NCI-H1436 treated with DMSO at 0.1 percent for 48 hours (cell line): ENCODE measurements around the gene DCDC1.
"Not testable (repeated sequence)": the region's sequence is repeated elsewhere in the genome, so short reads cannot be mapped to it uniquely, and the experiment has no call there.

ENCODE experiments used
- DNase-seq: peaks from one replicate; lab custom pipeline; 2025; lab: John Stamatoyannopoulos, UW

Gene DCDC1

DNA sequence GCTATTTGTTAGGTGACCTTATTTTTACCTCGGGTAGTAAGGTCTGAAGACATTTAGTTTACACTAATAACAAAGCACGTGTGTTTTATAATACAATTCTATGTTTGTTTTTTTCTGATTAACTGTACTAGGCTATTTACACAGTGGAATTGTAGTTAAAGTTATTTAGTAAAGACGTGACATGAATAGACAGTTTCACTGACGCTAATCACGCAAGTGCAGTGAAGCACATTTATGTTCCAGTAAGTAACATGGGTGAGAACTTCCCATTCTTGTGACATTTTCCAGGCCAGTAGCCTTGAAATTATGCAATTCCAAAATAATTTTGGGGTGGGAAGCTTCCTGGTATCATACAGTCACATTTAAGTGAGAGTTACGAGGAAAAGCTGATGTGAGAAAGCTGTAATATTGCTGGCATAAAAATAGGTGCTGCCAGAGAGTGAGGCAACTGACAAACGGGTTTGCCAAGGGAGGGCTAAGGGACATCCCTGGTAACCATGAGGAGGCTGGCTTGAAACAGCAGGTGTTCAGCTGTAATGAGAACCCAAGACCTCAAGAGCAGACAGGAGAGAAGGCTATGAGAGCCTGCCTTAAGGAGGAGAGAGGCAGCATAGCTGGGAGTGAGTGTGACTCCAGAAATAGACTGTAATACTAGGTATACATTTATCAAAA lies 378.8 kb downstream of the DCDC1 start:
- peak; percentile 12 for DNase-seq

GRCh38 chr11:30987819-30988218 lies 381.7 kb downstream of the DCDC1 start:
- no peak for DNase-seq

- DNase-seq: no peak
Observed at GRCh38 chr11:30985536-30985935, 384.0 kb downstream of the DCDC1 start.

DNA sequence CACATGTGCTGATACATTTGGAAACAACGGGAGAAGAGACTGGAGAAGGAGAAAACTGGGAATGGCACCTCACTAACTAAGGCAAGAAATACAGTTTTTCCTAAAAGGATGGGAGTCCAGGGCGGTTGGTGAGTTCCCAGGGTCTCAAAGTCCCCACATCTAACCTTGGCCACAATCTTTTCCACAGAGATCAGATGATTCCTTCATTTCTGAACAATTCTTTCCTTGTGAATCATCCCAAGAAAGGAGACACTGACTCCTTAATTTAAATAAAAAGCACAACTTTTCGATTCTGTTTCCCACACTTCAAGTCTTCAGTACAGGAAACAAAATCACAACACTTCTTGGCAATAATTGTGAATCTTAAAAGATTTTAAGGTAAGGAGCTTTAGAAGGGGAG lies 384.7 kb downstream of the DCDC1 start:
- no peak for DNase-seq

- no peak for DNase-seq
Observed at GRCh38 chr11:30984442-30984816, 385.1 kb downstream of the DCDC1 start.

DNA sequence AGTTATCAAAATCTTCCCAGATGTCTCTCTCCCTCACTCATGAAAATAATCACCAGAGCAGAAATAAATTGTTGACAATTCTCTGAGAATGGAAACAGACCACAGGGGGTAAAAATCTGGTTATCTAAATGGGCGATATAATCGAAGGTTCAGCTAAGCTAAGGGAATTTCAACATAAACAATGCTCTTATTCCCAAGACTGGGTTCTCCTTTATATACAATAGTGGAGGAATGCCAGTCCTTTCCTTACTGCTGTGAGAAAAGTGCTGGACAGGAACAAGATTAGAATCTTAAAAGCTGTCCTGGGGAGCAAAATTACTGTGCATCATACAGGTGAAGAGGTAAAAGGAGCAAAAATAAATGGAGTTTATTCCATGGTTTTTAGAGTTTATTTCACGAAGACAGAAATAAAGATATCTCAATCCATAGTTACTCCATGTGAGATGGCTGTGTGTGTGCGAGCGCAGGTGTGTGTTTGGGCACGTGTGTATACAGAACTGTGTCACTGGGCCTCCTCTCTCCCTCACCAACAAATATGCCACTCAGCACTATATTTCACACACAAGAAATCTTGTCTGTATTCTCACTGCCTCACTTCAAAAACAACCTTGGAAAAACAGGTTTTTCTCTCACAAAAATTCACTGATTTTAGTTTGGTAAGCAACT lies 385.6 kb downstream of the DCDC1 start:
- no peak for DNase-seq

DNA sequence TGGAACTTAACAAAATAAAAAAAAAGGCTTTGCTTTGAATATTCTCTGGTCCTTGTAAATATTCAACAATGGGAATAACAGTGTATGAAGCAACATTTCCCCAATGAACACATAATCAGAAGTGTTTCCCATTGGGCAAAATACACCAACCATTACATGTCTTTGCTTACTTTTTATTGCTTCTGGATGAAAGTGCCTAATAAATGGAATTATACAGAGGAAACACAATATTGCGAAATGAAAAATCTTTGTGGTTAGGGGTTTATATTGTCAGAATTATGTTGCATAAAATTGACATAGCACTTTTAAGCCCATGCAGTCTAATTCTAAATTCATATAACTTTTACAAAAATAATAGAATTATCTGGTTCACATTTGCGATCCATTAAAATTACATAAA lies 386.4 kb downstream of the DCDC1 start:
- no peak for DNase-seq

- DNase-seq: no peak
Observed at GRCh38 chr11:30967579-30967978, 402.0 kb downstream of the DCDC1 start.

- no peak for DNase-seq
Observed at GRCh38 chr11:30960387-30960992, 409.0 kb downstream of the DCDC1 start.

DNA sequence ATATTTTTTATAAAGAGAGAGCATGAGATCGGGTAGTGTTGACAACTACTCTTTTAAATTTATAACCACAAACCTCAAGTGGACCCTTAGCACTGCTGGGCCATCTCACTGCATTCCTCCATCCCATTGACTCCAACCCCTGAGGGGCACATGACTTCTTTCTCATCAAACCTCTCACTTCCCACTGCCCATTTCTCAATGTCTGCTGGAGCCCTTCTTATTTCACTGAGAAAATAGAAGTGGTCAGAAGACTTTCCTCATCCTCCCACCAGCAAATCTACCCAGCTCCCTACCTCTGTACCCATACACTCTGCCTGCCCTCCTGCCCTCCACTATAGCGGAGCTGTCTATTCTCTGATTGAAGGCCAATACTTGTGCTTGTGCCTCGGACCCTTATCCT lies 412.8 kb downstream of the DCDC1 start:
- DNase-seq: no peak

GRCh38 chr11:30949838-30950237 lies 419.7 kb downstream of the DCDC1 start:
- no peak for DNase-seq

- not testable (repeated sequence) for DNase-seq
Observed at GRCh38 chr11:30947715-30948114, 421.8 kb downstream of the DCDC1 start.

DNA sequence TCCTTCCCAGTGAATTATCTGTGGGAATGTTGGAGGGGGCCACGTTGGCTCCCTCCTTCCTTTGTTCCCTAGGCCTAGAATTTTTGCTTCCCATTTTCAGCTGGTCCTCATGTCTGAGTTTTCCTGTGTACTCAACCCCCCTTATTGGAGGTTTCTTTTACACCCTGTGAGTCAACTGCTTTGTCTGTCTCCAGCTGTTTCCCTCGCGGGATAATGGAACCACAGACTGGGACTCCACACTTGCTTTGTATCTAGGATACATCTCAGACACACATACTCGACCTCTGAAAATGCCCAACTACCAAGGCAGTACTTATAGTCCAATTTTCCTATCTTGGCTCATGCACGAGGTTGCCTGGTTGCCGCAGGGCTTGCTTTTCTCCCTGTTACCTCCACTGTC lies 430.7 kb downstream of the DCDC1 start:
- DNase-seq: no peak

DNA sequence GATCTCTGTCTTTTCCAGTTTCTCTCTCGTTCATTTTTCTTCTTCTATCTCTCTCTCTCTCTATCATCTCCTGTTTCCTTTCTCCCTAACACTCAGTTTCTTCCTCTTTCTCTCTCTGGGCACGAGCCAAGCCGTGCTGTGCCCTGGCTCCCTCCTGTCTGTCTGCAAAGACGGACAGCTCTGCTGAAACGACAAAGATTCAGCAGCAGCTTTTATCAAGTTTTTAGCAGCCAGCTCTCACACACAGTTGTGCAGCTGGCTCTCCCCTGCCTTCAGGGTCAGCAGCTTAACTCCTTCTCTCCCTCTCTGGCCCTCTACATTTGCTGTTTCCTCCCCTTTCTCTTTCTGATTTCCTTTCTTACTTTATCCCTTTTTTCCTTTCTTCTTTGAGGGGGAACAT lies 431.4 kb downstream of the DCDC1 start:
- DNase-seq: no peak

- no peak for DNase-seq
Observed at GRCh38 chr11:30936491-30936890, 433.0 kb downstream of the DCDC1 start.

- DNase-seq: no peak
Observed at GRCh38 chr11:30935861-30936260, 433.7 kb downstream of the DCDC1 start.

DNA sequence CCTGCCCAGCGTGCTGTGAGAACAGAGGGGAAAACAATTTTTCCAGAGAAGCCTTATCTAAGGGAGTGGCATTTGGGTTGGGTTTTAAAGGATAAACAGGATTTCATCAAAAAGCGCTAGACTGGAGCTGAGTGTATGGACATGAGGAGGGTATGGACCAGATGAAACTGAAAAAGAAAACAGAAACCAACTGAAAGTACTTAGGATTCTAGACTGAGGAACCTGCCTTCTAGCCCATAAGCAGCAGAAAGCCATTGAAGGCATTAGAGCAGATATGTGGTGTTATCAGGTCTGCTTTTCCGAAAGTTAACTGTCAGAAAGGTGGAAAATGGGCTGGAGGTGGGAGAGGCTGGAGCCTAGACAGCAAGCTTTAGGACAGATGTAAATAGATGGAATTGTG lies 443.4 kb downstream of the DCDC1 start:
- DNase-seq: no peak

- DNase-seq: no peak
Observed at GRCh38 chr11:30921811-30922210, 447.7 kb downstream of the DCDC1 start.

DNA sequence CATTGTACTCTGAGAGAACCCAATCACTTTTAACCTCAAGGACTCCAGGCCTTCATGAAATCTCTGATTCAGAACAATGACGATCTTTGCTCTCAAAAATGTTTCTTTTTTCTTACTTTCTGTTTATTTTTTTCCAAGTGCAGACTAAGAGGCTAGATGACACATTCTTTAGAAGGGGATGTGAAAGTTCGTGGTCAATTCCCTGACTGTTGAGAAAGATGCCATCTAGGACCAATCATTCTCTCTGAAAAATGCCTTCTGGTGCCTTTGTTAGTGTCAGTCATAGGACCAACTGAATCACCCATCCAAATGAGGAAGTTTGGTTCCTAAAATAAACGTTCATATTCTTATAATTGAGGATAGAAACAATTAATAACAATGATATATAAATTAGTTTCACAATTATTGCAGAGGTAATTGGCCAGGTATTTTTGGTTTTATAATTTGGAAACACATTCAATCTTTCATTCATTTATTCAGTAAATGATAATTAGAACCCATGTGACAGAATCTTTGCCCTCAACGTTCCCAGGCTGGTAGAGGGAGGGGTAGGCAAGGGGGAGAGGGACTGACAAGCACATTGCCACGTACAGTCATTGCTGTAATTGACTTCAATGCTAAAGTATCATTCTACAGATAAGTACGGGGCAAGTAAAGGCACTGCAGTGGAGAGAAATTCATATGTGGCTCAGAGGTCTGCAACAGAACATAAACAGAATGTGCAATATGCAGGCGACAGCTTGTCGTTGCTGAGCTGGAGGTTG lies 450.0 kb downstream of the DCDC1 start:
- no peak for DNase-seq

GRCh38 chr11:30917859-30918478 lies 451.6 kb downstream of the DCDC1 start:
- no peak for DNase-seq

DNA sequence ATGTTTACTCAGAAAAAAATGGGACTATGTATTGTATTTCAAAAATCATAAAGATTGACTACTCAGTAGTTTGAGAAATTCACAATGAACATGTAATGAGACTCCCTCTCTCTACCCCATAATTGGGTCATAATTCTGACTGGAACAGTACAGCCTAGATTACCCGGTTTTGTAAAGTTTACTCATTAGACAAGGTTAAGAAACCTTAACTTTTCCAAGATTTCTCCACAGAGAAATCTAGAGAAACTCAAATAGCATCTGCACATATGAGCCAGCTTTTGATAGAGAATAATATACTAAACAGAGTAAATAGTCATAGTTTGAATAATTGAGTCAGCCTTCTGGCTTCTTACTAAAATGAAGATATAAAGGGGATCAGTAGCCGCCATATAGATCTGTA lies 452.3 kb downstream of the DCDC1 start:
- DNase-seq: no peak

- no peak for DNase-seq
Observed at GRCh38 chr11:30916764-30917163, 452.8 kb downstream of the DCDC1 start.
